ENCODE results near the gene HSPG2.

Gene HSPG2

DNA sequence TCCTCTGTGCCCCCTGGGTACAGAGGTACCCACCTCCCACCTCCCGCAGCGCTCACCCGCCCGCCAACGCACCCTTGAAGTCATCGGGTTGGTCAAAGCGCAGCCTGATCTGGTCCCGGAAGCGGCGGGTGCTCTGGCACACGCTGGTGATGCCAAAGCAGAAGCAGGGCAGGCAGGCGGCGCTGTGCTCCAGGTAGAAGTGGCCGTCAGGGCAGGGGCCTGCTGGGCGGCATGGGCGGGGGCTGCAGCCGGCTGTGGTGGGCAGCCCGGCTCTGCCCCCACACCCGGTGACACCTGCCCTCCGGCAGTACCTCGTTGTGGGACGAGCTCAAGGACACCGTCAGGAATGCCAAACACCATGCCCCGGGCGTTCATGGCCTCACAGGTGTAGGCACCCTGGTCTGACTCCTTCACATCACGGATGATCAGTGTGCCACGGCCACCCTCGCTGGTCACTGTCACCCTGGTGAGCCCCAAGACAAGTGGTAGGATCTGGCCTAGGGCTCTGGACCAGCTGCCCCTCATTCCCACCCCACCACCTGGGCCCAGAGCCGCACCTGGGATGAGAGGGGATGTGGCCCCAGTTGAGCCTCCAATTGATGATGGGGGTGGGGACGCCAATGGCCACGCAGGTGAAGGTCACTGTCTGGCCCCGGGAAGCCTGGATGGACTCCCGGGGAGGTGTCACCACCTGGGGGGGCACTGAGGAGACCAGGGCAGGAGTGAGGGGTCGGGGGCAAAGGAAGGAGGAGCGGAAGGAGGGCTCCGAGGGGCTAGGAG is 52.5 kb downstream of the HSPG2 start:
- H3K4me1 Mint-ChIP-seq (ENCODE audit: low read depth), result peaks cover 7% of the 10 kb centered on the region
- peaks cover 86% of the 10 kb centered on the region for H3K36me3 Mint-ChIP-seq (ENCODE audit: low read depth)
- H3K27me3 Mint-ChIP-seq, result no peaks in the 10 kb centered on the region
- no peak overlapping the region for H3K27ac Mint-ChIP-seq
- H3K4me3 Mint-ChIP-seq, result no peak overlapping the region
- no peaks in the 10 kb centered on the region for H3K9me3 Mint-ChIP-seq
- intact Hi-C loops (cut with micrococcal nuclease), result no loop called here

DNA sequence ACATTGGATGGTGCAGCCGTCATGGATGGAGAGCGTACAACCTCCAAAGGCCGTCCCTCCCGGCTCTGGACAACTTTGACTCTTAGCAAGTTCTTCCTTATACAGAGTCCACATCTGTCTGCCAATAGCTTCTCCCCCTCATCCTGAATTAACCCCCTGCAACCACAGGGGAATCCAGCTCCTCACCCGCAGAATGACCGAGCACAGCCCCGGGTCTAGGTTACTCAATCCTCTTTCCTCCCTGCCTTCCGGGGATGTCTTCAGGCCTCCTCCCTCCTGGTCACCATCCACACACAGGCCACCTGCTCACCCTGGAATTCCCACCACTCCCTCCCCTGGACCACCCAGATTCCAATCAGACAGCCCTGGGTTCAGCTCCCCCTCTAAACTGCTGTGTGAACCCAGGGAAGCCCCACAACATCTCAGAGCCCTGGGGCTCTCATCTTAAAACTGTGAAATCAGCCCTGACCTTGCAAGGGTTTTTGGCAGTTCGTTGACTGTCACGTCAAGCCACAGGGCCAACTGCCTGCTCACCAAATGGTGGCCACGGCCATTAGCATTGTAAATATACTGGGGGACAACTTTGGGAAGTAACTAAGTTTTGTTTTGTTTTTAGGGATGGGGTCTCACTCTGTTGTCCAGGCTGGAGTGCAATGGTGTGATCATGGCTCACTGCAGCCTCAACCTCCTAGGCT is 54.2 kb downstream of the HSPG2 start:
- Mint-ChIP-seq H3K9me3 (no peaks in the 10 kb centered on the region), H3K27ac (peak overlapping the region; percentile 40), H3K27me3 (no peaks in the 10 kb centered on the region), H3K4me1 (ENCODE audit: low read depth) (peaks cover 7% of the 10 kb centered on the region), H3K4me3 (no peak overlapping the region), H3K36me3 (ENCODE audit: low read depth) (peaks cover 90% of the 10 kb centered on the region)
- intact Hi-C loops (cut with micrococcal nuclease), result no loop called here

DNA sequence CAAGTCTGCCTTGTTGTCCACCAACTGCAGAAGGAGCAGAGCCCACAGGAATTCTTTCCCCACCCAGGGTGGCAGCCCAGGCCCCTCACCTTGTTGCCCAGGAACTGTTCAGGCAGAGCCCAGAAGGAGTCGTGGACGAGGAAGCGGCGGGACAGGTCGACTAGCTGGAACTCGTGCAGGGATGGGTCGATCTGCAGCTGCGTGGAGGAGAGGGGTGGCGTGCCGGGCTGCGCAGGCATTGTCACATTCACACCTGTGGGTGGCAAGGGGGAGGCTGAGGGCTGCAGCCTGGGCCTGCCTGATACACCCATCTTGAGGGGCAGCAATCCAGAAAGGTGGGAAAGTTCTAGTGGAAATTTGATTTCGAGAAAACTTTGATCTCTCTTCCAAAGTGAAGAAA is 55.9 kb downstream of the HSPG2 start:
- Mint-ChIP-seq H3K9me3 (no peaks in the 10 kb centered on the region), H3K27me3 (no peaks in the 10 kb centered on the region), H3K4me3 (no peak overlapping the region), H3K36me3 (ENCODE audit: low read depth) (peaks cover 90% of the 10 kb centered on the region), H3K4me1 (ENCODE audit: low read depth) (peaks cover 7% of the 10 kb centered on the region), H3K27ac (no peak overlapping the region)
- intact Hi-C loops (cut with micrococcal nuclease), result no loop called here

GRCh38 chr1:21880619-21880970 is 56.5 kb downstream of the HSPG2 start:
- no peak overlapping the region for H3K4me3 Mint-ChIP-seq
- peaks cover 7% of the 10 kb centered on the region for H3K4me1 Mint-ChIP-seq (ENCODE audit: low read depth)
- H3K9me3 Mint-ChIP-seq, result no peaks in the 10 kb centered on the region
- no peak overlapping the region for H3K27ac Mint-ChIP-seq
- intact Hi-C loops (cut with micrococcal nuclease), result no loop called here
- H3K27me3 Mint-ChIP-seq, result no peaks in the 10 kb centered on the region
- H3K36me3 Mint-ChIP-seq (ENCODE audit: low read depth), result peaks cover 90% of the 10 kb centered on the region

GRCh38 chr1:21879928-21880618 is 57.0 kb downstream of the HSPG2 start:
- Mint-ChIP-seq H3K27ac (no peak overlapping the region), H3K27me3 (no peaks in the 10 kb centered on the region), H3K4me3 (no peak overlapping the region), H3K9me3 (no peaks in the 10 kb centered on the region), H3K4me1 (ENCODE audit: low read depth) (peaks cover 7% of the 10 kb centered on the region), H3K36me3 (ENCODE audit: low read depth) (peaks cover 90% of the 10 kb centered on the region)
- intact Hi-C loops (cut with micrococcal nuclease), result no loop called here

GRCh38 chr1:21878840-21879478 is 58.2 kb downstream of the HSPG2 start:
- intact Hi-C loops (cut with micrococcal nuclease), result no loop called here
- Mint-ChIP-seq H3K9me3 (no peaks in the 10 kb centered on the region), H3K27ac (no peak overlapping the region), H3K36me3 (ENCODE audit: low read depth) (peaks cover 90% of the 10 kb centered on the region), H3K4me1 (ENCODE audit: low read depth) (peaks cover 7% of the 10 kb centered on the region), H3K27me3 (no peaks in the 10 kb centered on the region), H3K4me3 (no peak overlapping the region)

GRCh38 chr1:21878009-21878773 is 58.9 kb downstream of the HSPG2 start:
- H3K36me3 Mint-ChIP-seq (ENCODE audit: low read depth), result peaks cover 91% of the 10 kb centered on the region
- intact Hi-C loops (cut with micrococcal nuclease), result no loop called here
- no peak overlapping the region for H3K27ac Mint-ChIP-seq
- H3K4me1 Mint-ChIP-seq (ENCODE audit: low read depth), result peaks cover 7% of the 10 kb centered on the region
- H3K4me3 Mint-ChIP-seq, result no peak overlapping the region
- H3K27me3 Mint-ChIP-seq, result no peaks in the 10 kb centered on the region
- H3K9me3 Mint-ChIP-seq, result no peaks in the 10 kb centered on the region

GRCh38 chr1:21876267-21876666 is 60.8 kb downstream of the HSPG2 start:
- peaks cover 100% of the 10 kb centered on the region for H3K36me3 Mint-ChIP-seq (ENCODE audit: low read depth)
- H3K4me3 Mint-ChIP-seq, result no peak overlapping the region
- no peaks in the 10 kb centered on the region for H3K9me3 Mint-ChIP-seq
- no peaks in the 10 kb centered on the region for H3K4me1 Mint-ChIP-seq (ENCODE audit: low read depth)
- intact Hi-C loops (cut with micrococcal nuclease), result no loop called here
- H3K27ac Mint-ChIP-seq, result no peak overlapping the region
- no peaks in the 10 kb centered on the region for H3K27me3 Mint-ChIP-seq

DNA sequence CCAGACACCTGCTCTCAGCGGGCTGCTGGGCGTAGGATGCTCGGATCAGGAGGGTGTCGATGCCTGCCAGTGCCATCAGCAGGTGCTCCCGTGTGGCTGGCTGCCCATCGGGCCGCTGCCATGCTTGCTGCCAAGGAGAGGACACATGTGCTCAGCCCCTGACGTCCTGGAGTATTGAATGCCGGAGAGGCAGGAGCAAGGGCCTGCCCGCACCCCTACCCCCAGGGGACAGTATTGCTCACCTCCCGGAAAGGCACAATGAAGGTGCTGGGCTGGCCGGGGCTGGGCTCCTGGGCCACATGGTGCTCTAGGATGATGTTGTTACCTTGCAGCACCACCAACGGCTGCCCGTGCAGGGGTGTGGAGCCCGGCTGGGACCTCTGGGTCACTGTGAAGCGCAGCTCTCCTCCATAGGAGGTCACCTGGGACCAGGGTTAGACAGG is 61.5 kb downstream of the HSPG2 start:
- H3K36me3 Mint-ChIP-seq (ENCODE audit: low read depth), result peaks cover 100% of the 10 kb centered on the region
- H3K4me1 Mint-ChIP-seq (ENCODE audit: low read depth), result no peaks in the 10 kb centered on the region
- H3K4me3 Mint-ChIP-seq, result no peak overlapping the region
- intact Hi-C loops (cut with micrococcal nuclease), result no loop called here
- no peaks in the 10 kb centered on the region for H3K27me3 Mint-ChIP-seq
- H3K9me3 Mint-ChIP-seq, result no peaks in the 10 kb centered on the region
- H3K27ac Mint-ChIP-seq, result no peak overlapping the region

GRCh38 chr1:21874778-21875547 is 62.1 kb downstream of the HSPG2 start:
- Mint-ChIP-seq H3K9me3 (no peaks in the 10 kb centered on the region), H3K4me1 (ENCODE audit: low read depth) (no peaks in the 10 kb centered on the region), H3K27ac (no peak overlapping the region), H3K4me3 (no peak overlapping the region), H3K36me3 (ENCODE audit: low read depth) (peaks cover 100% of the 10 kb centered on the region), H3K27me3 (no peaks in the 10 kb centered on the region)
- intact Hi-C loops (cut with micrococcal nuclease), result no loop called here

- Mint-ChIP-seq H3K27me3 (no peaks in the 10 kb centered on the region), H3K27ac (no peak overlapping the region), H3K9me3 (no peaks in the 10 kb centered on the region), H3K36me3 (ENCODE audit: low read depth) (peaks cover 98% of the 10 kb centered on the region), H3K4me1 (ENCODE audit: low read depth) (no peaks in the 10 kb centered on the region), H3K4me3 (no peak overlapping the region)
- intact Hi-C loops (cut with micrococcal nuclease), result no loop called here
These were observed 62.8 kb downstream of the HSPG2 start for GRCh38 chr1:21874328-21874727.

DNA sequence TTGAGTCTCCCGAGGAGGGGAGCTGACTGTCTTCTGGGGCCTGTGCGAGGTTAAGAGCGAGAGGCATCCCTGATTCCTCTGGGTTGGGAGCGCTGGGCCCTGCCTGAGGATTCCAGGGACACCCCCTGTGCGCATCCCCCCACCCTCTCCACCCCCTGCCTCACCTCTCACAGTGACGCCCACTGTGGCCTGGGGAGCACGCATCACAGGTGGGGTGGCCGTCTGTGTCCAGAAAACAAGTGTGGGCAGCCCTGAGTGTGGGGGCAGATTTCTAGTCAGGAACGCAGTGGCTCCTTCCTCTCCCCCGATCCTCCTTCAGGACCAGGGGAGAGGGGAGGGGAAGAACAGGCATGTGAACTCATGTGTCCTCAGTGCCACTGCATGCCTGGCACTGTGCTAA is 63.3 kb downstream of the HSPG2 start:
- no peaks in the 10 kb centered on the region for H3K9me3 Mint-ChIP-seq
- no peak overlapping the region for H3K27ac Mint-ChIP-seq
- no peaks in the 10 kb centered on the region for H3K27me3 Mint-ChIP-seq
- intact Hi-C loops (cut with micrococcal nuclease), result no loop called here
- H3K4me3 Mint-ChIP-seq, result no peak overlapping the region
- peaks cover 97% of the 10 kb centered on the region for H3K36me3 Mint-ChIP-seq (ENCODE audit: low read depth)
- no peaks in the 10 kb centered on the region for H3K4me1 Mint-ChIP-seq (ENCODE audit: low read depth)

- intact Hi-C loops (cut with micrococcal nuclease), result no loop called here
- H3K9me3 Mint-ChIP-seq, result no peaks in the 10 kb centered on the region
- H3K27me3 Mint-ChIP-seq, result no peaks in the 10 kb centered on the region
- peaks cover 97% of the 10 kb centered on the region for H3K36me3 Mint-ChIP-seq (ENCODE audit: low read depth)
- no peak overlapping the region for H3K27ac Mint-ChIP-seq
- H3K4me3 Mint-ChIP-seq, result no peak overlapping the region
- H3K4me1 Mint-ChIP-seq (ENCODE audit: low read depth), result no peaks in the 10 kb centered on the region
These were observed 63.9 kb downstream of the HSPG2 start for GRCh38 chr1:21873174-21873573.
